Motor neuron (in vitro differentiated cells): ENCODE measurements around the gene STC2. TPM values are rescaled to one million over a fixed set of nuclear protein-coding genes. Genes with fewer than 3 reads are reported as not detected.

Source experiments
- ATAC-seq, 8 experiments: fragments of 200-7000 bp; cut with Tn5 transposase; replicated peaks in 6 of 8; 2 replicates each; pipeline ENCODE4 v1.8.0; 2021; ENCODE audit warnings: mild to moderate bottlenecking in 8 of 8, moderate library complexity in 8 of 8
- H3K27ac ChIP-seq, 2 donors: fragments of 250-450 bp; sonication (Bioruptor Pico); 2 replicates each; pipeline ENCODE4 v1.9.0; 2021; ENCODE audit warnings: antibody characterized with exemption in 2 of 2, mild to moderate bottlenecking in 2 of 2, moderate library complexity in 1 of 2
- H3K4me1 ChIP-seq, 2 donors: fragments of 250-450 bp; sonication (Bioruptor Pico); replicated peaks in 1 of 2; 2 replicates each; pipeline ENCODE4 v1.6.1; 2021; ENCODE audit warnings: antibody characterized with exemption in 2 of 2, mild to moderate bottlenecking in 2 of 2, moderate library complexity in 1 of 2
- H3K4me3 ChIP-seq, 5 donors: fragments of 250-450 bp; sonication (Bioruptor Pico); 2 replicates each; pipeline ENCODE4 v1.9.0; 2021; ENCODE audit warnings: antibody characterized with exemption in 5 of 5, mild to moderate bottlenecking in 5 of 5, moderate library complexity in 4 of 5
- WGBS, 10 experiments: fragments of 450-650 bp; shearing (Covaris generic); methylation state at CpG; one replicate each; pipeline ENCODE4 v1.0.0; 2022; 5-methylcytosine and 5-hydroxymethylcytosine counted together
- in situ Hi-C, 9 experiments: fragments of 400-800 bp; cut with MboI; loops; one replicate each; pipeline ENCODE4 v1.15.0; 2021; ENCODE audit warnings: low sequenced_read_pairs in 9 of 9, low pct_unique_long_range_greater_than_20kb in 2 of 9; ENCODE audit not compliant: unreplicated experiment in 9 of 9
- total RNA-seq, 8 experiments: library from RNA; unstranded; fragments of 300-600 nt; gene quantifications; 2 replicates each; pipeline versions ENCODE4 v1.2.3 to v1.2.4, GENCODE V29; 2022

Gene STC2
- total RNA-seq, 8 experiments from 2014 or later = 2.3 to 92.3 (median 13.9) TPM

- Histone ChIP-seq H3K4me1 (peaks cover 28 to 33% of the 10 kb centered on the region in 2 donors), H3K4me3 (peak overlapping the region; percentile 49 to 58 (median 54)), H3K27ac (no peak overlapping the region)
- in situ Hi-C loops = loop anchor here in 2 of 9 experiments (25.0 kb wide), 2 partner anchors 364 to 614 kb away; partner anchors contain the start of gene RPL26L1 (in 1 of the 2)
- 0 to 4% (median 2%) methylated on average over 3 to 10 of the region's 15 CpGs; no CpG with 5 or more reads in 6 of the 10 experiments for WGBS, 10 experiments
- peak in 2 of 8 experiments; percentile 34 to 41 for ATAC-seq
Measured at GRCh38 chr5:173326501-173326960, 1.7 kb downstream of the STC2 start.

GRCh38 chr5:173325091-173325698, 3.0 kb downstream of the STC2 start:
- H3K4me3 ChIP-seq = peak overlapping the region; percentile 49 to 58 (median 54)
- in situ Hi-C loops = loop anchor here in 2 of 9 experiments (25.0 kb wide), 2 partner anchors 363 to 613 kb away; partner anchors contain the start of gene RPL26L1 (in 1 of the 2)
- H3K27ac ChIP-seq = no peak overlapping the region
- H3K4me1 ChIP-seq = peaks cover 21 to 25% of the 10 kb centered on the region in 2 donors
- no peak for ATAC-seq
- 29 to 91% (median 82%) methylated on average over 2 to 13 of the region's 13 CpGs; no CpG with 5 or more reads in 2 of the 10 experiments for WGBS, 10 experiments

- 0 to 88% (median 46%) methylated on average over 1 to 14 of the region's 29 CpGs; no CpG with 5 or more reads in 1 of the 10 experiments for WGBS, 10 experiments
- Histone ChIP-seq H3K27ac (no peak overlapping the region), H3K4me3 (peak overlapping the region in 1 of 5 donors; percentile 58), H3K4me1 (peaks cover 19 to 21% of the 10 kb centered on the region in 2 donors)
- ATAC-seq = peak in 4 of 8 experiments; percentile 1 to 39 (median 23)
- in situ Hi-C loops = loop anchor here in 2 of 9 experiments (25.0 kb wide), 2 partner anchors 362 to 612 kb away; partner anchors contain the start of gene RPL26L1 (in 1 of the 2)
Measured at GRCh38 chr5:173324115-173325001, 3.9 kb downstream of the STC2 start.

- Histone ChIP-seq H3K27ac (no peak overlapping the region), H3K4me3 (no peak overlapping the region), H3K4me1 (peaks cover 19 to 21% of the 10 kb centered on the region in 2 donors)
- in situ Hi-C loops = no loop called here
- ATAC-seq = no peak
- WGBS, 10 experiments = 9 to 86% (median 73%) methylated on average over 1 to 8 of the region's 8 CpGs; no CpG with 5 or more reads in 4 of the 10 experiments
Measured at GRCh38 chr5:173323799-173324114, 4.5 kb downstream of the STC2 start.

GRCh38 chr5:173323106-173323798, 5.0 kb downstream of the STC2 start:
- no peak overlapping the region for H3K27ac ChIP-seq
- H3K4me3 ChIP-seq = no peak overlapping the region
- peaks cover 19 to 21% of the 10 kb centered on the region in 2 donors for H3K4me1 ChIP-seq
- ATAC-seq = no peak
- 80 to 98% (median 94%) methylated on average over 1 to 11 of the region's 25 CpGs; no CpG with 5 or more reads in 2 of the 10 experiments for WGBS, 10 experiments
- in situ Hi-C loops = no loop called here

- H3K27ac ChIP-seq = no peak overlapping the region
- no peak for ATAC-seq
- H3K4me3 ChIP-seq = no peak overlapping the region
- H3K4me1 ChIP-seq = peaks cover 26 to 30% of the 10 kb centered on the region in 2 donors
- 9 to 100% (median 92%) methylated on average over 3 to 5 of the region's 5 CpGs; no CpG with 5 or more reads in 1 of the 10 experiments for WGBS, 10 experiments
- in situ Hi-C loops = no loop called here
Measured at GRCh38 chr5:173321886-173322285, 6.3 kb downstream of the STC2 start.

- Histone ChIP-seq H3K4me3 (no peak overlapping the region), H3K27ac (no peak overlapping the region), H3K4me1 (peaks cover 36 to 38% of the 10 kb centered on the region in 2 donors)
- in situ Hi-C loops = no loop called here
- 50 to 96% (median 90%) methylated on average over 2 to 4 of the region's 10 CpGs; no CpG with 5 or more reads in 5 of the 10 experiments for WGBS, 10 experiments
- ATAC-seq = no peak
Measured at GRCh38 chr5:173320259-173320658, 8.0 kb downstream of the STC2 start.

GRCh38 chr5:173319646-173320045, 8.6 kb downstream of the STC2 start:
- Histone ChIP-seq H3K4me3 (no peak overlapping the region), H3K27ac (no peak overlapping the region), H3K4me1 (peaks cover 36 to 38% of the 10 kb centered on the region in 2 donors)
- ATAC-seq = no peak
- WGBS, 10 experiments = 31 to 100% (median 90%) methylated on average over 1 to 4 of the region's 5 CpGs; no CpG with 5 or more reads in 3 of the 10 experiments
- in situ Hi-C loops = no loop called here

GRCh38 chr5:173318881-173319620, 9.2 kb downstream of the STC2 start:
- 49 to 100% (median 89%) methylated on average over 1 to 6 of the region's 7 CpGs; no CpG with 5 or more reads in 1 of the 10 experiments for WGBS, 10 experiments
- no peak overlapping the region for H3K27ac ChIP-seq
- ATAC-seq = no peak
- no peak overlapping the region for H3K4me3 ChIP-seq
- in situ Hi-C loops = no loop called here
- peaks cover 36 to 38% of the 10 kb centered on the region in 2 donors for H3K4me1 ChIP-seq

GRCh38 chr5:173318330-173318729, 9.9 kb downstream of the STC2 start:
- 88 to 100% (median 100%) methylated on average over 1 to 2 of the region's 2 CpGs; no CpG with 5 or more reads in 4 of the 10 experiments for WGBS, 10 experiments
- ATAC-seq = no peak
- no peak overlapping the region for H3K4me3 ChIP-seq
- H3K4me1 ChIP-seq = peaks cover 34 to 38% of the 10 kb centered on the region in 2 donors
- H3K27ac ChIP-seq = no peak overlapping the region
- in situ Hi-C loops = no loop called here

GRCh38 chr5:173317852-173318251, 10.4 kb downstream of the STC2 start:
- Histone ChIP-seq H3K4me1 (peaks cover 34 to 38% of the 10 kb centered on the region in 2 donors), H3K27ac (no peak overlapping the region), H3K4me3 (no peak overlapping the region)
- in situ Hi-C loops = no loop called here
- no peak for ATAC-seq
- WGBS, 10 experiments = 80 to 100% (median 96%) methylated on average over 2 to 5 of the region's 18 CpGs; no CpG with 5 or more reads in 6 of the 10 experiments
